Mesenchymal stem cell (in vitro differentiated cells and primary cell): Measurements from ENCODE around the gene THUMPD1.

Experiments used
- DNase-seq: peaks from one replicate; pipeline ENCODE4 v3.0.0-alpha.2; 2013
- H2AFZ ChIP-seq: one replicate; pipeline ENCODE4 v1.6.1; 2013; ENCODE audit warnings: low read depth, mild to moderate bottlenecking, control low read depth, inconsistent platforms, low read length, moderate library complexity
- H2AK5ac ChIP-seq: 2 replicates; pipeline ENCODE4 v1.6.1; 2013; ENCODE audit warnings: low read length, moderate library complexity, mild to moderate bottlenecking, inconsistent platforms; ENCODE audit not compliant: severe bottlenecking
- H2BK120ac ChIP-seq: one replicate; pipeline ENCODE4 v1.6.1; 2013; ENCODE audit warnings: low read depth, mild to moderate bottlenecking, inconsistent platforms, low read length, moderate library complexity
- H2BK12ac ChIP-seq, 2 experiments: one replicate each; pipeline ENCODE4 v1.6.1; 2013; ENCODE audit warnings: inconsistent platforms in 2 of 2, low read length in 2 of 2, mild to moderate bottlenecking in 2 of 2, moderate library complexity in 2 of 2, control low read depth in 1 of 2
- H2BK15ac ChIP-seq: one replicate; pipeline ENCODE4 v1.6.1; 2013; ENCODE audit warnings: mild to moderate bottlenecking, low read depth, inconsistent platforms; ENCODE audit not compliant: poor library complexity, severe bottlenecking
- H2BK5ac ChIP-seq: 2 replicates; pipeline ENCODE4 v1.6.1; 2013; ENCODE audit warnings: low read depth, mild to moderate bottlenecking, low read length, control low read depth, inconsistent platforms; ENCODE audit not compliant: poor library complexity, severe bottlenecking
- H3K14ac ChIP-seq, 2 experiments: one replicate each; pipeline ENCODE4 v1.6.1; 2013; ENCODE audit warnings: inconsistent platforms in 2 of 2, low read length in 2 of 2, control low read depth in 1 of 2, mild to moderate bottlenecking in 1 of 2, moderate library complexity in 1 of 2
- H3K18ac ChIP-seq, 2 experiments: one replicate each; pipeline ENCODE4 v1.6.1; 2013; ENCODE audit warnings: inconsistent platforms in 2 of 2, low read length in 2 of 2, control low read depth in 1 of 2, low read depth in 1 of 2, mild to moderate bottlenecking in 1 of 2
- H3K23ac ChIP-seq, 2 experiments: one replicate each; pipeline ENCODE4 v1.6.1; 2013; ENCODE audit warnings: inconsistent platforms in 2 of 2, low read length in 2 of 2, mild to moderate bottlenecking in 2 of 2, moderate library complexity in 2 of 2, control low read depth in 1 of 2
- H3K27ac ChIP-seq: 2 replicates; pipeline ENCODE4 v1.5.1; 2013; ENCODE audit warnings: mild to moderate bottlenecking, moderate library complexity, low read length, control low read depth, inconsistent platforms; ENCODE audit not compliant: poor library complexity, severe bottlenecking
- H3K27me3 ChIP-seq, 2 experiments: 2 replicates each; pipeline versions ENCODE4 v1.6.1 to v1.7.0; 2013; ENCODE audit warnings: low read length in 2 of 2, mild to moderate bottlenecking in 2 of 2, moderate library complexity in 2 of 2, control low read depth in 1 of 2, inconsistent platforms in 1 of 2; ENCODE audit not compliant: control insufficient read depth in 1 of 2, insufficient read depth in 1 of 2
- H3K36me3 ChIP-seq, 2 experiments: 2 replicates each; pipeline versions ENCODE4 v1.6.1 to v1.7.0; 2013; ENCODE audit warnings: low read length in 2 of 2, control low read depth in 1 of 2, inconsistent platforms in 1 of 2, low read depth in 1 of 2, mild to moderate bottlenecking in 1 of 2; ENCODE audit not compliant: insufficient read depth in 2 of 2, control insufficient read depth in 1 of 2
- H3K4ac ChIP-seq, 2 experiments: one replicate each; pipeline ENCODE4 v1.6.1; 2013; ENCODE audit warnings: inconsistent platforms in 2 of 2, low read length in 2 of 2, mild to moderate bottlenecking in 2 of 2, moderate library complexity in 2 of 2, control low read depth in 1 of 2, low read depth in 1 of 2
- H3K4me1 ChIP-seq: 2 replicates; pipeline ENCODE4 v1.6.1; 2013; ENCODE audit warnings: low read depth, low read length, control low read depth; ENCODE audit not compliant: control insufficient read depth, insufficient read depth
- H3K4me2 ChIP-seq: 2 replicates; pipeline ENCODE4 v1.6.1; 2013; ENCODE audit warnings: low read length, mild to moderate bottlenecking, inconsistent platforms; ENCODE audit not compliant: poor library complexity, severe bottlenecking
- H3K4me3 ChIP-seq, 2 experiments: 2 replicates each; pipeline versions ENCODE4 v1.5.1 to v1.7.0; 2013; ENCODE audit warnings: low read length in 2 of 2, mild to moderate bottlenecking in 2 of 2, control low read depth in 1 of 2, low read depth in 1 of 2; ENCODE audit not compliant: insufficient read depth in 1 of 2
- H3K79me1 ChIP-seq: replicated peaks from 2 replicates; pipeline ENCODE4 v1.6.1; 2013; ENCODE audit warnings: mild to moderate bottlenecking, control low read depth, low read length, inconsistent platforms; ENCODE audit not compliant: poor library complexity, severe bottlenecking
- H3K9ac ChIP-seq: 2 replicates; pipeline ENCODE4 v1.7.0; 2013; ENCODE audit warnings: mild to moderate bottlenecking, low read length, moderate library complexity
- H3K9me3 ChIP-seq: 2 replicates; pipeline ENCODE4 v1.7.0; 2013; ENCODE audit warnings: mild to moderate bottlenecking, low read length; ENCODE audit not compliant: control insufficient read depth
- H4K8ac ChIP-seq: one replicate; pipeline ENCODE4 v1.6.1; 2013; ENCODE audit warnings: inconsistent platforms, mild to moderate bottlenecking, low read length, moderate library complexity
- H4K91ac ChIP-seq: one replicate; pipeline ENCODE4 v1.6.1; 2013; ENCODE audit warnings: mild to moderate bottlenecking, low read length, inconsistent platforms
- WGBS: methylation state at CpG from one replicate; pipeline ENCODE4 v1.1.7; 2013; ENCODE audit warnings: mixed read lengths; 5-methylcytosine and 5-hydroxymethylcytosine counted together

Gene THUMPD1

GRCh38 chr16:20744922-20745440 is 3.4 kb upstream of the THUMPD1 start:
- H3K9ac ChIP-seq: no peak overlapping the region
- H2AK5ac ChIP-seq: no peak overlapping the region
- no peaks in the 10 kb centered on the region for H3K9me3 ChIP-seq
- H3K79me1 ChIP-seq: peaks cover 2% of the 10 kb centered on the region
- H2AFZ ChIP-seq: no peak overlapping the region
- DNase-seq: no peak
- no peak overlapping the region for H3K23ac ChIP-seq
- peaks cover 3% of the 10 kb centered on the region for H3K4me1 ChIP-seq
- H3K4me3 ChIP-seq: no peak overlapping the region
- no peak overlapping the region for H3K14ac ChIP-seq
- no peak overlapping the region for H2BK15ac ChIP-seq
- no peak overlapping the region for H2BK120ac ChIP-seq
- no peak overlapping the region for H3K18ac ChIP-seq
- H2BK12ac ChIP-seq: no peak overlapping the region
- no peak overlapping the region for H4K8ac ChIP-seq
- no peak overlapping the region for H3K4ac ChIP-seq
- no peak overlapping the region for H3K4me2 ChIP-seq
- 85% methylated on average over 7 of the region's 7 CpGs for WGBS
- H3K27ac ChIP-seq: no peak overlapping the region
- H4K91ac ChIP-seq: no peak overlapping the region
- H3K36me3 ChIP-seq: no peaks in the 10 kb centered on the region
- H2BK5ac ChIP-seq: no peak overlapping the region
- no peaks in the 10 kb centered on the region for H3K27me3 ChIP-seq

- Histone ChIP-seq H2BK5ac (no peak overlapping the region), H3K4ac (no peak overlapping the region), H3K36me3 (peaks cover 5% of the 10 kb centered on the region in 2 experiments)
Observed at GRCh38 chr16:20743591-20743990, 2.0 kb upstream of the THUMPD1 start.

GRCh38 chr16:20740901-20741521 is 607 bp downstream of the THUMPD1 start:
- Histone ChIP-seq H3K27me3 (no peaks in the 10 kb centered on the region), H3K4ac (peak overlapping the region in 1 of 2 experiments; percentile 99), H3K79me1 (peaks cover 13% of the 10 kb centered on the region), H3K9me3 (no peaks in the 10 kb centered on the region), H2BK120ac (no peak overlapping the region), H3K23ac (no peak overlapping the region), H3K4me3 (peak overlapping the region; percentile 99 to 100), H3K27ac (peak overlapping the region; percentile 96), H3K14ac (peak overlapping the region; percentile 83 to 100), H2AFZ (peak overlapping the region; percentile 100), H4K91ac (peak overlapping the region; percentile 100), H2AK5ac (no peak overlapping the region), H3K9ac (peak overlapping the region; percentile 100), H2BK15ac (no peak overlapping the region), H2BK5ac (no peak overlapping the region), H3K18ac (peak overlapping the region; percentile 99 to 100), H3K4me1 (peaks cover 7% of the 10 kb centered on the region), H3K4me2 (peak overlapping the region; percentile 70), H3K36me3 (peaks cover 12 to 31% of the 10 kb centered on the region in 2 experiments), H2BK12ac (no peak overlapping the region), H4K8ac (peak overlapping the region; percentile 100)
- DNase-seq: peak; percentile 84
- WGBS: 0% methylated on average over 31 of the region's 36 CpGs

More at GRCh38 chr16:20743591-20743990, 2.0 kb upstream of the THUMPD1 start:
- Histone ChIP-seq H3K23ac (no peak overlapping the region), H4K91ac (no peak overlapping the region), H3K9me3 (no peaks in the 10 kb centered on the region), H3K9ac (no peak overlapping the region), H3K18ac (no peak overlapping the region), H3K4me3 (no peak overlapping the region), H2BK12ac (no peak overlapping the region), H3K27ac (no peak overlapping the region), H3K27me3 (no peaks in the 10 kb centered on the region), H2AFZ (no peak overlapping the region), H2AK5ac (no peak overlapping the region), H2BK120ac (no peak overlapping the region), H4K8ac (no peak overlapping the region), H3K4me2 (no peak overlapping the region), H3K4me1 (peaks cover 7% of the 10 kb centered on the region), H3K79me1 (peaks cover 3% of the 10 kb centered on the region), H2BK15ac (no peak overlapping the region), H3K14ac (no peak overlapping the region)
- DNase-seq: no peak

GRCh38 chr16:20740007-20740883 is 1.4 kb downstream of the THUMPD1 start:
- WGBS: 93% methylated on average over 6 of the region's 11 CpGs
- no peak overlapping the region for H2AK5ac ChIP-seq

More at GRCh38 chr16:20740007-20740883, 1.4 kb downstream of the THUMPD1 start:
- peak overlapping the region; percentile 81 for H3K4me2 ChIP-seq
- H3K4me1 ChIP-seq: peaks cover 7% of the 10 kb centered on the region
- no peaks in the 10 kb centered on the region for H3K27me3 ChIP-seq
- no peak overlapping the region for H3K18ac ChIP-seq
- H3K23ac ChIP-seq: no peak overlapping the region
- H3K79me1 ChIP-seq: peaks cover 13% of the 10 kb centered on the region
- H2AFZ ChIP-seq: no peak overlapping the region
- H2BK120ac ChIP-seq: no peak overlapping the region
- H3K9me3 ChIP-seq: no peaks in the 10 kb centered on the region
- DNase-seq: peak; percentile 5
- no peak overlapping the region for H3K4ac ChIP-seq
- H3K9ac ChIP-seq: peak overlapping the region; percentile 100
- no peak overlapping the region for H2BK12ac ChIP-seq
- H4K91ac ChIP-seq: no peak overlapping the region
- H3K4me3 ChIP-seq: peak overlapping the region; percentile 99 to 100
- H3K14ac ChIP-seq: no peak overlapping the region
- no peak overlapping the region for H2BK15ac ChIP-seq
- no peak overlapping the region for H2BK5ac ChIP-seq
- H3K27ac ChIP-seq: no peak overlapping the region
- no peak overlapping the region for H4K8ac ChIP-seq
- peaks cover 12 to 38% of the 10 kb centered on the region in 2 experiments for H3K36me3 ChIP-seq
